CD1c-positive myeloid dendritic cell (primary cell): ENCODE data around the gene C22orf39.
A peak's percentile ranks its signal among the peaks of the same experiment; 100 is the strongest.
"Not testable (repeated sequence)": the region's sequence is repeated elsewhere in the genome, so short reads cannot be mapped to it uniquely, and the experiment has no call there.

Experiments
- DNase-seq: peaks from one replicate; pipeline ENCODE4 v3.0.0-alpha.2; 2016; ENCODE audit errors: extremely low spot score

The C22orf39 gene

GRCh38 chr22:19454156-19454555 is 6.6 kb upstream of the C22orf39 start:
- no peak for DNase-seq

- no peak for DNase-seq
These were observed 6.2 kb upstream of the C22orf39 start for GRCh38 chr22:19453718-19454117.

GRCh38 chr22:19451570-19451969 is 4.1 kb upstream of the C22orf39 start:
- DNase-seq: no peak

GRCh38 chr22:19450363-19451175 is 3.1 kb upstream of the C22orf39 start:
- no peak for DNase-seq

GRCh38 chr22:19449422-19449767 is 1.9 kb upstream of the C22orf39 start:
- no peak for DNase-seq

- DNase-seq: no peak
These were observed 1.4 kb upstream of the C22orf39 start for GRCh38 chr22:19448739-19449421.

- DNase-seq: peak; percentile 11
These were observed 631 bp upstream of the C22orf39 start for GRCh38 chr22:19448076-19448607.

GRCh38 chr22:19446603-19447329 is 745 bp downstream of the C22orf39 start:
- DNase-seq: no peak

- DNase-seq: not testable (repeated sequence)
These were observed 2.1 kb downstream of the C22orf39 start for GRCh38 chr22:19445279-19445982.

GRCh38 chr22:19443544-19444211 is 3.8 kb downstream of the C22orf39 start:
- no peak for DNase-seq

GRCh38 chr22:19442166-19442565 is 5.3 kb downstream of the C22orf39 start:
- no peak for DNase-seq

- no peak for DNase-seq
These were observed 6.9 kb downstream of the C22orf39 start for GRCh38 chr22:19440411-19441195.

- peak; percentile 25 for DNase-seq
These were observed 9.2 kb downstream of the C22orf39 start for GRCh38 chr22:19438298-19438697.

- DNase-seq: not testable (repeated sequence)
These were observed 10.9 kb downstream of the C22orf39 start for GRCh38 chr22:19436444-19437161.

- no peak for DNase-seq
These were observed 12.5 kb downstream of the C22orf39 start for GRCh38 chr22:19434829-19435580.

GRCh38 chr22:19434401-19434800 is 13.1 kb downstream of the C22orf39 start:
- no peak for DNase-seq

- DNase-seq: peak; percentile 97
These were observed 15.2 kb downstream of the C22orf39 start, which contains the start of gene MRPL40 for GRCh38 chr22:19432133-19432851. Gene MRPL40, plus strand, starts transcription at chr22:19432545. Its CDS starts 10 bp downstream, at chr22:19432555.

- peak; percentile 85 for DNase-seq
These were observed 15.8 kb downstream of the C22orf39 start, which contains the start of gene HIRA for GRCh38 chr22:19431649-19432132. Gene HIRA, minus strand, starts transcription at chr22:19431733. Its CDS starts 257 bp downstream, at chr22:19431476.
